ENCODE measurements around the gene TFEB. TPM values are rescaled to one million over a fixed set of nuclear protein-coding genes. Genes with fewer than 3 reads are reported as not detected.
"Not testable (repeated sequence)": the region's sequence is repeated elsewhere in the genome, so short reads cannot be mapped to it uniquely, and the experiment has no call there.

The TFEB gene
- total and polyA plus RNA-seq, 7 donors: 16.1 to 65.2 (median 40.9) TPM

- TF ChIP-seq CTCF (IDR thresholded peaks at IDR 0.05): no peak
- ATAC-seq (no peak), DNase-seq (no peak)
- no peak overlapping the region for H3K27ac ChIP-seq
- WGBS, 3 donors: 85 to 94% (median 87%) methylated on average over 26 to 30 of the region's 30 CpGs
- H3K27me3 ChIP-seq (ENCODE audit: insufficient read depth in 3 of 3, low read length in 2 of 3): no peaks in the 10 kb centered on the region
- H3K9me3 ChIP-seq: no peaks in the 10 kb centered on the region
- no peak overlapping the region for H3K4me3 ChIP-seq
- intact Hi-C loops (cut with DNase I): loop anchor here in 1 of 2 donors (10.0 kb wide), 1 partner anchor 66 kb away; no protein-coding TSS in a partner anchor
- H3K36me3 ChIP-seq (ENCODE audit: insufficient read depth in 1 of 2, low read depth in 1 of 2): peaks cover 11 to 60% of the 10 kb centered on the region in 2 donors
- no peaks in the 10 kb centered on the region for H3K4me1 ChIP-seq
Observed at GRCh38 chr6:41770381-41771057, 35.1 kb upstream of the TFEB start.

DNA sequence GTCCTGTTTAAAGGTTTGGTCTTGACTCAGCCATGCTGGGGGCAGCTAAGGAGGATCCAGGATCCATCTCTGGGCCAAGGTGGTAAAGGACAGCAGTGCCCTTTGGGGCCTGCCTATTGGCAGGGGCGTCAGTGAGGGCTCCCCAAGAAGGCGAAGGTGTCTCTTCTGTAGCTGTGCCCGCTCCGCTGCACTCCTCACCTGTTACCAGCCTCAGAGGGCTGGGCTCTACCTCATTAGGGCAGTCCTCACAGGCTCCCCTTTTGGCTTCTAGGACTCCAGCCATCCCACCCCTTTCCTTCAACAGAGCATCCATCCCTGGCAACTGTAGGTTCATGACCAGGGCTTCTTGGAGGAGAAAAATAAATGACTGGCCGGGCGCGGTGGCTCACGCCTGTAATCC, 34.0 kb upstream of the TFEB start:
- no peak for ATAC-seq
- H3K27ac ChIP-seq: no peak overlapping the region
- 94 to 95% (median 95%) methylated on average over 8 of the region's 8 CpGs for WGBS, 3 donors
- no peak for DNase-seq
- no peaks in the 10 kb centered on the region for H3K27me3 ChIP-seq (ENCODE audit: insufficient read depth in 3 of 3, low read length in 2 of 3)
- peaks cover 5 to 48% of the 10 kb centered on the region in 2 donors for H3K36me3 ChIP-seq (ENCODE audit: insufficient read depth in 1 of 2, low read depth in 1 of 2)
- no peaks in the 10 kb centered on the region for H3K9me3 ChIP-seq
- no peak overlapping the region for H3K4me3 ChIP-seq
- no peaks in the 10 kb centered on the region for H3K4me1 ChIP-seq
- TF ChIP-seq CTCF (IDR thresholded peaks at IDR 0.05): no peak
- intact Hi-C loops (cut with DNase I): no loop called here

DNA sequence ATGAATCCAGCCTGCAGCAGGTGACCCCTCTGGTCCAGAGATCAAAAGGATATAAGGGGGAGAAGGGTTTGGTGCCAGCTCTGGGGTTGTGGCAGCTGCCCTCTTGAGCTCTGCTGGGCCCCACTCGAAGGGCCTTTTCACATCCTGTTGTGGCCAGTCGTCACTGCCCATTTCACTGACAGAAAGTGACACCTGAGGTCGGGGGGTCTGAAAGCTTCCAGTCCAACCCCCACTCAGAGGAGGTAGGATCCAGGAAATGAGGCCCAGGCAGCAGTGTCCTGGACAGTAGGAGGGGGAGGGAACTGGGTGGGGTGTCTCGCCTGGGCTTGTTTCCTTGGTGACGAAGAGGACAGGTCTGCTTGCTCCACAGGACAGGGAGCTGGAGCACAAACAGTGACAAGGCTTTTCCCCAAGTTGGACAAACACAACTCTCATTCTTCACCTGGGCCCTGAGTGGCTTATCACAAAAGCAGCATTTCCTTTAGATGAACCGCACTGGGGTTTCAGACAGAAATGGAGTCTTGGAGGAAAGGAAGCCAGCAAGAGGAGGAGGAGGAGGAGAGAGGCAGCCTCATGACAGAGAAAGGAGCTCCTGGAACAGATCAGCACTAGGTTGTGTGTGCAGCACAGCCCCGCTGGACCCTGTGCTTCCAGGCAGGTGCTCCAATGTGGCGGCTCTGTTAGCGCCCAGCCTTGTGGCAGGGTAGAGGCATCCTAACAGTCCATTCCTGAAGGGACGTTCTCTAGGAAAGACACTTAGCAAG, 33.3 kb upstream of the TFEB start:
- Histone ChIP-seq H3K36me3 (ENCODE audit: insufficient read depth in 1 of 2, low read depth in 1 of 2) (peaks cover 5 to 42% of the 10 kb centered on the region in 2 donors), H3K9me3 (no peaks in the 10 kb centered on the region), H3K4me1 (no peaks in the 10 kb centered on the region), H3K27ac (no peak overlapping the region), H3K4me3 (no peak overlapping the region), H3K27me3 (ENCODE audit: insufficient read depth in 3 of 3, low read length in 2 of 3) (no peaks in the 10 kb centered on the region)
- DNase-seq: no peak
- intact Hi-C loops (cut with DNase I): no loop called here
- WGBS, 3 donors: 71 to 80% (median 78%) methylated on average over 10 of the region's 10 CpGs
- no peak for ATAC-seq
- TF ChIP-seq CTCF (IDR thresholded peaks at IDR 0.05): no peak

- 40 to 41% (median 41%) methylated on average over 12 of the region's 12 CpGs for WGBS, 3 donors
- Histone ChIP-seq H3K4me3 (no peak overlapping the region), H3K9me3 (no peaks in the 10 kb centered on the region), H3K27ac (no peak overlapping the region), H3K4me1 (no peaks in the 10 kb centered on the region), H3K36me3 (ENCODE audit: insufficient read depth in 1 of 2, low read depth in 1 of 2) (peaks cover 5 to 29% of the 10 kb centered on the region in 2 donors), H3K27me3 (ENCODE audit: insufficient read depth in 3 of 3, low read length in 2 of 3) (no peaks in the 10 kb centered on the region)
- ATAC-seq (peak in 3 of 4 donors; percentile 35 to 43 (median 41)), DNase-seq (no peak)
- intact Hi-C loops (cut with DNase I): no loop called here
- TF ChIP-seq CTCF (IDR thresholded peaks at IDR 0.05): no peak
Observed at GRCh38 chr6:41767112-41767833, 31.9 kb upstream of the TFEB start.

- H3K9me3 ChIP-seq; intact Hi-C loops (cut with DNase I); H3K27me3 ChIP-seq (ENCODE audit: insufficient read depth in 3 of 3, low read length in 2 of 3); H3K4me1 ChIP-seq; H3K4me3 ChIP-seq; H3K27ac ChIP-seq; DNase-seq: not testable (repeated sequence)
- peaks cover 3 to 18% of the 10 kb centered on the region in 2 donors for H3K36me3 ChIP-seq (ENCODE audit: insufficient read depth in 1 of 2, low read depth in 1 of 2)
- WGBS, 3 donors: 84 to 88% (median 87%) methylated on average over 4 of the region's 4 CpGs
- peak in 1 of 4 donors; percentile 19 for ATAC-seq
Observed at GRCh38 chr6:41766043-41766664, 30.7 kb upstream of the TFEB start.

All from psoas muscle (tissue), 8 donors.